Measurements from ENCODE around the gene ZNF566. TPM values are rescaled to one million over a fixed set of nuclear protein-coding genes. Genes with fewer than 3 reads are reported as not detected.

ZNF566 gene
- total RNA-seq, 3 donors from 2014 or later: 4.3 to 14.8 (median 9.6) TPM

DNA sequence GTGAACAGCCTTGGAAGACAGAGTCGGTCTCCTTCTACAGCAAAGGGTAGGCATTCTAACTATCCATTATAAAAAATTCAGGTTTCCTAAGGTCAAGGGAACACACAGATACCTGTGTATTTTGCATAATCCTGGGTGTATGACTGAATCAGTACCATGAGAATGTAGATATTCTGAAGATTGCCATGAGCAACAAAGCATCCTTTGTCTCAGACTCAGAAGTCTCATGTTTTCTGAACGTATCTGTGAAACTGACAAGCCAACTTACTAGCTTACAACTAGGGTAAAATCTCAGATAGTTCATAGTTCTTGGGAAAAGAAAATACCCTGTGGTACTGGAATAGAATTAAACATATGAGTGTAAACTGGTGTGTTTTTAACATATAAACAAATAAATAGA is 6.5 kb downstream of the ZNF566 start:
- no peak for DNase-seq
- TF ChIP-seq, protein P1, sequence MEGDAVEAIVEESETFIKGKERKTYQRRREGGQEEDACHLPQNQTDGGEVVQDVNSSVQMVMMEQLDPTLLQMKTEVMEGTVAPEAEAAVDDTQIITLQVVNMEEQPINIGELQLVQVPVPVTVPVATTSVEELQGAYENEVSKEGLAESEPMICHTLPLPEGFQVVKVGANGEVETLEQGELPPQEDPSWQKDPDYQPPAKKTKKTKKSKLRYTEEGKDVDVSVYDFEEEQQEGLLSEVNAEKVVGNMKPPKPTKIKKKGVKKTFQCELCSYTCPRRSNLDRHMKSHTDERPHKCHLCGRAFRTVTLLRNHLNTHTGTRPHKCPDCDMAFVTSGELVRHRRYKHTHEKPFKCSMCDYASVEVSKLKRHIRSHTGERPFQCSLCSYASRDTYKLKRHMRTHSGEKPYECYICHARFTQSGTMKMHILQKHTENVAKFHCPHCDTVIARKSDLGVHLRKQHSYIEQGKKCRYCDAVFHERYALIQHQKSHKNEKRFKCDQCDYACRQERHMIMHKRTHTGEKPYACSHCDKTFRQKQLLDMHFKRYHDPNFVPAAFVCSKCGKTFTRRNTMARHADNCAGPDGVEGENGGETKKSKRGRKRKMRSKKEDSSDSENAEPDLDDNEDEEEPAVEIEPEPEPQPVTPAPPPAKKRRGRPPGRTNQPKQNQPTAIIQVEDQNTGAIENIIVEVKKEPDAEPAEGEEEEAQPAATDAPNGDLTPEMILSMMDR (IDR thresholded peaks at IDR 0.05): no peak
- no peak for ATAC-seq
- intact Hi-C loops (cut with DNase I, micrococcal nuclease): no loop called here
- H3K4me1 ChIP-seq (ENCODE audit: low read depth): peaks cover 4% of the 10 kb centered on the region
- no peaks in the 10 kb centered on the region for H3K36me3 ChIP-seq (ENCODE audit: low read depth)
- no peak overlapping the region for H3K4me3 ChIP-seq
- peaks cover 45% of the 10 kb centered on the region for H3K9me3 ChIP-seq

DNA sequence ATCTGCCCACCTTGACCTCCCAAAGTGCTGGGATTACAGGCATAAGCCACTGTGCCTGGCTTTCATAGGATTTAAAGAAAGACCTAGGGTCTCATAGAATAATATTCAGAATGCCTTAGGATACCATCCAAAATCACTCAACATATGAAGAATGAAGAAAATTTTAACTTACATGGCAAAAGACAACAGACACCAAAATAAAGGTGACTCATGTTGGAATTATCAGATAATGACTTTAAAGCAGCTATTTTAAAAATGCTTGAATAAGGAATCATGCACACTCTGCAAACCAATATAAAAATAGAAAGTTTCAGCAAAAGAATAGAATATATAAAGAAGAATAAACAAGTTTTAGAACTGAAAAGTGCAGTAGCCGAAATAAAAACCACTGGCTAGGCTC is 29.3 kb downstream of the ZNF566 start:
- DNase-seq (no peak), ATAC-seq (no peak)
- TF ChIP-seq, protein P1 (IDR thresholded peaks at IDR 0.05): no peak
- H3K4me1 ChIP-seq (ENCODE audit: low read depth): no peaks in the 10 kb centered on the region
- no peak overlapping the region for H3K4me3 ChIP-seq
- H3K9me3 ChIP-seq: peaks cover 67% of the 10 kb centered on the region
- no peaks in the 10 kb centered on the region for H3K36me3 ChIP-seq (ENCODE audit: low read depth)
- intact Hi-C loops (cut with DNase I, micrococcal nuclease): no loop called here

DNA sequence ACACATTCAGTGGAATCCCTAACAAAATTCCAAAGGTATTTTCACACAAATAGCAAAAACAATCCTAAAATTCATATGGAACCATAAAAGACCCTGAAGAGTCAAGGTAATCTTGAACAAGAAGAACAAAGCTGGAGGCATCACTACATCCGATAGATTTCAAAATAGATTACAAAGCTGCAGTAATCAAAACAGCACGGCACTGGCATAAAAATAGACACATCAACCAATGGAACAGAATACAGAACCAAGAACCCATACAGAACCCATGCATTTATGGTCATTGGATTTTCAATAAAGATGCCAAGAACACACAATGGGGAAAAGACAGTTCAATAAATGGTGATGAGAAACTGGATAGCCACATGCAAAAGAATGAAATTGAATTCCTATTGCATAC is 32.5 kb downstream of the ZNF566 start:
- TF ChIP-seq, protein P1 (IDR thresholded peaks at IDR 0.05): no peak
- H3K36me3 ChIP-seq (ENCODE audit: low read depth): no peaks in the 10 kb centered on the region
- DNase-seq (no peak), ATAC-seq (no peak)
- peaks cover 75% of the 10 kb centered on the region for H3K9me3 ChIP-seq
- no peaks in the 10 kb centered on the region for H3K4me1 ChIP-seq (ENCODE audit: low read depth)
- intact Hi-C loops (cut with DNase I, micrococcal nuclease): no loop called here
- H3K4me3 ChIP-seq: no peak overlapping the region

DNA sequence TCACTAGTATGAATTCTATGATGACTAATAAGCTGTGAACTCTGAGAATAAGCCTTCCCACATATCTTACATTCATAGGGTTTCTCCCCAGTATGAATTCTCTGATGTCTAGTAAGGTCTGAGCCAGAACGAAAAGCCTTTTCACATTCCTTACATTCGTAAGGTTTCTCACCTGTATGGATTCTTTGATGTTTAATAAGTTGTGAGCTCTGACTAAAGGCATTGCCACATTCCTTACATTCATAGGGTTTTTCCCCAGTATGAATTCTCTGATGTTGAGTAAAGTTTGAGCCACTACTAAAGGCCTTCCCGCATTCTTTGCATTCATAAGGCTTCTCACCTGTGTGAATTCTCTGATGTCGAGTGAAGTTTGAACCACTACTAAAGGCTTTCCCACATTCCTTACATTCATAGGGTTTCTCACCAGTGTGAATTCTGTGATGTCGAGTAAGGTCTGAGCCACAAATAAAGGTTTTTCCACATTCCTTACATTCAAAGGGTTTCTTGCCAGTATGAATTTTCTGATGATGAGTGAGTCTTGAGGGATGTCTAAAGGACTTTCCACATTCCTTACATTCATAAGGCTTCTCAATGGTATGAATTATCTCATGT is 40.2 kb downstream of the ZNF566 start:
- Histone ChIP-seq H3K4me3 (no peak overlapping the region), H3K4me1 (ENCODE audit: low read depth) (no peaks in the 10 kb centered on the region), H3K36me3 (ENCODE audit: low read depth) (no peaks in the 10 kb centered on the region), H3K9me3 (peaks cover 100% of the 10 kb centered on the region)
- TF ChIP-seq, protein P1 (IDR thresholded peaks at IDR 0.05): no peak
- no peak for DNase-seq
- intact Hi-C loops (cut with DNase I, micrococcal nuclease): no loop called here
- ATAC-seq: no peak

DNA sequence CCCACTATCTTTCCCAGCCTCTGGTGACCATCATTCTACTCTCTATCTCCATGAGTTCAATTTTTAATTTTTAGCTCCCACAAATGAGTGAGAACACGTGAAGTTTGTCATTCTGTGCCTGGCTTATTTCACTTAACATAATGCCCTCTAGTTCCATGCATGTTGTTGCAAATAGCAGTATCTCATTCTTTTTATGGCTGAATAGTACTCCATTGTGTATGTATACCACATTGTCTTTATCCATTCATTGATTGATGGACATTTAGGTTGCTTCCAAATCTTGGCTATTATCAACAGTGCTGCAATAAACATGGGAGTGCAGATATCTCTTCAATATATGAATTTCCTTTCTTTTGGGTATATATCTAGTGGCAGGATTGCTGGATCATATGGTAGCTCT is 48.0 kb downstream of the ZNF566 start:
- Histone ChIP-seq H3K4me1 (ENCODE audit: low read depth) (no peaks in the 10 kb centered on the region), H3K36me3 (ENCODE audit: low read depth) (no peaks in the 10 kb centered on the region), H3K9me3 (peaks cover 87% of the 10 kb centered on the region), H3K4me3 (no peak overlapping the region)
- TF ChIP-seq, protein P1 (IDR thresholded peaks at IDR 0.05): no peak
- ATAC-seq (no peak), DNase-seq (no peak)
- intact Hi-C loops (cut with DNase I, micrococcal nuclease): no loop called here

DNA sequence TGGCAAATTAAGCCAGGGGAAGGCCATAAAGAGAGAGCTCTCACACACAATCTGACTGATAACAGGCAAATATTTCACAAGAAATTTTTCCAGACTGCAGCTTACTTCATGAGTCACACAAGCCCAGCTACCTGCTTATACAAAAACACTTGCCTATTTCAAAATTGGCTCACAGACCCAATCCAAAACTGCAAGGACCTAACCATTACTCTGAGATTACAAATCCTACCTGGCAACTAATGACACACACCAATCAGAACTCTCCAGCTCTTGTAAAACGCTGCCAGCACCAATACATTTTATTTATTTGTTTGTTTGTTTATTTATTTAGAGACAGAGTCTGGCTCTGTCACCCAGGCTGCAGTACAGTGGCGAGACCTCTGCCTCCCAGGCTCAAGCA is 52.8 kb downstream of the ZNF566 start:
- ATAC-seq (no peak), DNase-seq (no peak)
- TF ChIP-seq, protein P1 (IDR thresholded peaks at IDR 0.05): no peak
- H3K9me3 ChIP-seq: peaks cover 73% of the 10 kb centered on the region
- no peaks in the 10 kb centered on the region for H3K4me1 ChIP-seq (ENCODE audit: low read depth)
- intact Hi-C loops (cut with DNase I, micrococcal nuclease): no loop called here
- H3K4me3 ChIP-seq: no peak overlapping the region
- H3K36me3 ChIP-seq (ENCODE audit: low read depth): no peaks in the 10 kb centered on the region
